PC-9 (cell line): ENCODE data around the gene FOXP1. TPM values are rescaled to one million over a fixed set of nuclear protein-coding genes. Genes with fewer than 3 reads are reported as not detected.

Experiments
- BruUV-seq: library from RNA; stranded (reverse); fragments of 400-500 nt; replicated peaks from 2 replicates; lab custom pipeline; 2021; lab: Mats Ljungman, UMichigan
- CTCF ChIA-PET: fragments of 300-600 bp; sonication (Branson Sonifier 250); formaldehyde crosslinking; loops from one replicate; lab custom pipeline; 2022; ENCODE audit warnings: antibody characterized with exemption; lab: Charles Lee
- POLR2A ChIA-PET: fragments of 300-600 bp; sonication (Branson Sonifier 250); formaldehyde crosslinking; loops from one replicate; lab custom pipeline; 2022; ENCODE audit warnings: antibody characterized with exemption; ENCODE audit not compliant: unreplicated experiment; lab: Charles Lee
- DNase-seq, 2 experiments: peaks; one replicate each; pipeline versions ENCODE4 v3.0.0 to v3.0.0-alpha.2; 2015 to 2022; ENCODE audit warnings: mixed read lengths in 1 of 2
- H2AFZ ChIP-seq: fragments of 200-600 bp; sonication (generic); 2 replicates; pipeline ENCODE4 v1.8.1; 2017; ENCODE audit warnings: antibody characterized with exemption
- H3F3A ChIP-seq: fragments of 200-600 bp; sonication (generic); 2 replicates; pipeline ENCODE4 v1.8.1; 2017; ENCODE audit warnings: antibody characterized with exemption, mild to moderate bottlenecking, low read depth; ENCODE audit not compliant: insufficient read depth
- H3K27ac ChIP-seq: fragments of 200-600 bp; sonication (generic); 2 replicates; pipeline ENCODE4 v1.6.1; 2016; ENCODE audit warnings: mixed run types
- H3K27me3 ChIP-seq: fragments of 200-600 bp; sonication (generic); 2 replicates; pipeline ENCODE4 v1.6.1; 2016; ENCODE audit warnings: low read depth, mixed run types; ENCODE audit not compliant: insufficient read depth
- H3K36me3 ChIP-seq: fragments of 200-600 bp; sonication (generic); 2 replicates; pipeline ENCODE4 v1.6.1; 2016; ENCODE audit warnings: low read depth, mixed run types
- H3K4me1 ChIP-seq: fragments of 200-600 bp; sonication (generic); replicated peaks from 2 replicates; pipeline ENCODE4 v1.6.1; 2016; ENCODE audit warnings: mixed run types; ENCODE audit not compliant: insufficient read depth
- H3K4me2 ChIP-seq: fragments of 200-600 bp; sonication (generic); 2 replicates; pipeline ENCODE4 v1.6.1; 2017; ENCODE audit warnings: mixed run types
- H3K4me3 ChIP-seq: fragments of 200-600 bp; sonication (generic); 2 replicates; pipeline ENCODE4 v1.6.1; 2016; ENCODE audit warnings: mixed run types
- H3K79me2 ChIP-seq: fragments of 200-600 bp; sonication (generic); 2 replicates; pipeline ENCODE4 v1.6.1; 2017; ENCODE audit warnings: low read depth, mixed run types
- H3K9me2 ChIP-seq: fragments of 200-600 bp; sonication (generic); 2 replicates; pipeline ENCODE4 v1.8.1; 2017; ENCODE audit warnings: mild to moderate bottlenecking; ENCODE audit not compliant: insufficient read depth
- H3K9me3 ChIP-seq: fragments of 200-600 bp; sonication (generic); 2 replicates; pipeline ENCODE4 v1.8.1; 2016; ENCODE audit warnings: low read depth; ENCODE audit not compliant: insufficient read depth
- H4K20me1 ChIP-seq: fragments of 200-600 bp; sonication (generic); 2 replicates; pipeline ENCODE4 v1.8.1; 2017; ENCODE audit not compliant: insufficient read depth
- EZH2 ChIP-seq: fragments of 200-600 bp; sonication (generic); IDR thresholded peaks from 2 replicates; pipeline ENCODE4 v1.8.0; 2017; ENCODE audit warnings: antibody characterized with exemption, low read depth
- intact Hi-C: fragments of 100-400 bp; cut with micrococcal nuclease; formaldehyde crosslinking; loops from one replicate; pipeline ENCODE4 v1.10.0; 2022; ENCODE audit not compliant: unreplicated experiment
- total RNA-seq: library from RNA; stranded (reverse); gene quantifications from 2 replicates; pipeline ENCODE4 v1.2.3, GENCODE V29; 2021
- TF ChIP-seq, protein P1 (sequence below): fragments of 200-600 bp; sonication (generic); conservative IDR thresholded peaks from 2 replicates; pipeline ENCODE4 v1.6.1; 2017; ENCODE audit warnings: mixed run types, antibody characterized with exemption, mild to moderate bottlenecking, moderate library complexity

FOXP1 gene
- total RNA-seq, 1 experiment from 2014 or later, result 33.3 TPM

DNA sequence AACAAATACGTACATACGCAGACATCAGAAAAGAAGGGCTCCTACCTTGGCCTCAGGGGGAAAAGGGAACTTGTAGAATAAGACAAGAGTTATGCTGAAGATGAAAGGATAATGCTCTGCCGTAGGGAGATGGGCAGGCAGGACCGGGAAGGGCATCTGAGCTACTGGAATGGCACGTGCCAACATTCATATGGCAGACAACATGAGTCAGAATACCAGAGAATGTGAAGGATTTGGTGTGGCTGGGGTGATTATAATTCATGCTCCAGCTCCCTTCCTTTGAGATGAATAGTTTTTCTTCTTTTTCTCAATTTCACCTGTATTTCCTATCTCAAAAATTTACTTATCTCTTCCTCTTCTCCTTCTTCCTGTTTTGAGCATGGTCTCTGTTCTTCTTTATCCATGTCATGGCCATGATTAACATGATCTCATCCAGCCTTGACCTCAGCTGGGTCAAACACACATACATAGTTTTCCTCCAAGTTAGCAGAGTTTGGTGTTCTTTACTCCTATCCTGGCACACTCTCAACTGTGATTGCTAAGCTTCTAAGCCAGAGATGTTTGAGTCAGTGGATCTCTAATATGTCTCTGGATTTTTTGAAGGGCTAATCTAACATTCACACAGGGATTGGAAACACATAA lies 507.0 kb downstream of the FOXP1 start:
- DNase-seq, result no peak
- TF ChIP-seq, protein P1, sequence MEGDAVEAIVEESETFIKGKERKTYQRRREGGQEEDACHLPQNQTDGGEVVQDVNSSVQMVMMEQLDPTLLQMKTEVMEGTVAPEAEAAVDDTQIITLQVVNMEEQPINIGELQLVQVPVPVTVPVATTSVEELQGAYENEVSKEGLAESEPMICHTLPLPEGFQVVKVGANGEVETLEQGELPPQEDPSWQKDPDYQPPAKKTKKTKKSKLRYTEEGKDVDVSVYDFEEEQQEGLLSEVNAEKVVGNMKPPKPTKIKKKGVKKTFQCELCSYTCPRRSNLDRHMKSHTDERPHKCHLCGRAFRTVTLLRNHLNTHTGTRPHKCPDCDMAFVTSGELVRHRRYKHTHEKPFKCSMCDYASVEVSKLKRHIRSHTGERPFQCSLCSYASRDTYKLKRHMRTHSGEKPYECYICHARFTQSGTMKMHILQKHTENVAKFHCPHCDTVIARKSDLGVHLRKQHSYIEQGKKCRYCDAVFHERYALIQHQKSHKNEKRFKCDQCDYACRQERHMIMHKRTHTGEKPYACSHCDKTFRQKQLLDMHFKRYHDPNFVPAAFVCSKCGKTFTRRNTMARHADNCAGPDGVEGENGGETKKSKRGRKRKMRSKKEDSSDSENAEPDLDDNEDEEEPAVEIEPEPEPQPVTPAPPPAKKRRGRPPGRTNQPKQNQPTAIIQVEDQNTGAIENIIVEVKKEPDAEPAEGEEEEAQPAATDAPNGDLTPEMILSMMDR, result no peak
- no peak for TF ChIP-seq EZH2
- no peak overlapping the region for H3K4me3 ChIP-seq
- H3K36me3 ChIP-seq, result no peaks in the 10 kb centered on the region
- H3K4me2 ChIP-seq, result no peak overlapping the region
- ChIA-PET POLR2A (no interaction called here), CTCF (no interaction called here)
- BruUV-seq, result no TSS peak
- no peaks in the 10 kb centered on the region for H4K20me1 ChIP-seq
- no peaks in the 10 kb centered on the region for H3K79me2 ChIP-seq
- no peaks in the 10 kb centered on the region for H3K4me1 ChIP-seq
- H3K9me3 ChIP-seq, result no peaks in the 10 kb centered on the region
- no peak overlapping the region for H3K27ac ChIP-seq
- intact Hi-C loops, result no loop called here
- H3F3A ChIP-seq, result no peaks in the 10 kb centered on the region
- H3K9me2 ChIP-seq, result no peaks in the 10 kb centered on the region
- H2AFZ ChIP-seq, result no peak overlapping the region
- H3K27me3 ChIP-seq, result no peaks in the 10 kb centered on the region

DNA sequence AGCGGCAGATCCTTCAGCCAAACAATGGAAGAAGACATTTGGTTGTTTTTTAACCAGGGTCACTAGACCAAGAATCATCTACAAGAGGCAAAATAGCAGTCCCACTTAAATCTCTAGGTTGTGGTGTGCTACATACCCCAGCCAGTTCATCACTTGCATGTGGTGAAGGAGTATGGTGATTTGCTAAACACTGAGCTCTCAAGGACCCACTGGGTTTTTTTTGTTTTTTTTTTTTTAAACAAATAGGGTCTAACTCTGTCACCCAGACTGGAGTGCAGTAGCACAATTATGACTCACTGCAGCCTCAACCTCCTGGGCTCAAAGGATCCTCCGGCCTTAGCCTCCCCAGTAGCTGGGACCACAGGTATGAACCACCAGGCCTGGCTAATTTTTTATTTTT lies 508.0 kb downstream of the FOXP1 start:
- intact Hi-C loops, result no loop called here

DNA sequence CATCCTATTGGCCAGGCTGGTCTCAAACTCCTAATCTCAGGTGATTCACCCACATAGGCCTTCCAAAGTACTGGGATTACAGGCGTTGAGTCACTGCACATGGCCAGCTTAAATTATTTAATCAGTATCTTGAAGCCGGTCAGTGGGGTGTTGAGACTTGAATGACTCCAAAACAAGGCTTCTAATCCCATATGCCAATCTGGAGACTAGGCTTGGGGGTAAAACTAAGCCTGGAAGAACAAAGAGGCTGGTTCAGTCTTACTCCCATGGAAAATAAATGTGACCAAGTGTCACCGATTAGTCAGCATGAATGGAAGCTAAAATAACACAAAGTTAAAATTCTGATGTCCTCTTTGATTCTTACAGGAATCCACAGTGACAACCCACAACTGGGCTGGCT lies 509.1 kb downstream of the FOXP1 start:
- DNase-seq, result no peak
- Histone ChIP-seq H4K20me1 (no peaks in the 10 kb centered on the region), H3F3A (no peaks in the 10 kb centered on the region), H3K4me3 (no peak overlapping the region), H3K9me2 (no peaks in the 10 kb centered on the region), H3K9me3 (no peaks in the 10 kb centered on the region), H3K27me3 (no peaks in the 10 kb centered on the region), H3K36me3 (no peaks in the 10 kb centered on the region), H3K4me2 (no peak overlapping the region), H2AFZ (no peak overlapping the region), H3K27ac (no peak overlapping the region), H3K4me1 (no peaks in the 10 kb centered on the region), H3K79me2 (no peaks in the 10 kb centered on the region)
- intact Hi-C loops, result no loop called here
- TF ChIP-seq, protein P1, result no peak
- TF ChIP-seq EZH2, result no peak
- BruUV-seq, result no TSS peak
- POLR2A ChIA-PET, result no interaction called here
- CTCF ChIA-PET, result no interaction called here

More for the DNA sequence above, 508.0 kb downstream of the FOXP1 start:
- CTCF ChIA-PET, result no interaction called here
- TF ChIP-seq EZH2, result no peak
- no peaks in the 10 kb centered on the region for H3K79me2 ChIP-seq
- no peaks in the 10 kb centered on the region for H3K9me2 ChIP-seq
- H2AFZ ChIP-seq, result no peak overlapping the region
- H3K27ac ChIP-seq, result no peak overlapping the region
- no peaks in the 10 kb centered on the region for H3K36me3 ChIP-seq
- H4K20me1 ChIP-seq, result no peaks in the 10 kb centered on the region
- POLR2A ChIA-PET, result no interaction called here
- no peak overlapping the region for H3K4me2 ChIP-seq
- no TSS peak for BruUV-seq
- no peaks in the 10 kb centered on the region for H3K27me3 ChIP-seq
- H3F3A ChIP-seq, result no peaks in the 10 kb centered on the region
- H3K4me3 ChIP-seq, result no peak overlapping the region
- no peak for DNase-seq
- H3K4me1 ChIP-seq, result no peaks in the 10 kb centered on the region
- H3K9me3 ChIP-seq, result no peaks in the 10 kb centered on the region

DNA sequence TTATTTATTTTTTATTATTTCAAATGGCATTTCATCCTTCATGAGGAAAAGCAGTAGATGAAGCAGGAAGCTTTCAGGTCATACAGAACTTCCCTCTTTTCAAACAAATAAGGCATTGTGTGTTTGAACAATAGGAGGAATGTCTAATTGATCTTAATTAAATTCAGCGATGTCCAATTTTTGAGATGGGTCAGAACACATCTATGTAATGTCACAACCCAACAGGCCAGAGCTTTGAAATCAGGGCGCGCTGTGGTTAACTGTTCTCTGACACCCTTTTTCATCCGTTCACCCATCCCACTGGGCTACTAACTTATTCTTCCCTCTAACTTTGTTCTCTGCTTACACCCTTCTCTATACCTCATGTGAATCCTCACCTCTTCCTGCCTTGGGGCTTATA lies 510.5 kb downstream of the FOXP1 start:
- no peaks in the 10 kb centered on the region for H3K9me3 ChIP-seq
- POLR2A ChIA-PET, result no interaction called here
- no peak overlapping the region for H3K4me2 ChIP-seq
- CTCF ChIA-PET, result no interaction called here
- no peaks in the 10 kb centered on the region for H3F3A ChIP-seq
- intact Hi-C loops, result no loop called here
- no peak overlapping the region for H3K27ac ChIP-seq
- H3K36me3 ChIP-seq, result no peaks in the 10 kb centered on the region
- BruUV-seq, result no TSS peak
- no peaks in the 10 kb centered on the region for H4K20me1 ChIP-seq
- DNase-seq, result no peak
- no peak overlapping the region for H2AFZ ChIP-seq
- no peaks in the 10 kb centered on the region for H3K9me2 ChIP-seq
- no peaks in the 10 kb centered on the region for H3K79me2 ChIP-seq
- no peak overlapping the region for H3K4me3 ChIP-seq
- H3K27me3 ChIP-seq, result no peaks in the 10 kb centered on the region
- no peaks in the 10 kb centered on the region for H3K4me1 ChIP-seq
- no peak for TF ChIP-seq EZH2
- TF ChIP-seq, protein P1, result no peak
